ENCODE results near the gene ASB6.
"Not testable (repeated sequence)": the region's sequence is repeated elsewhere in the genome, so short reads cannot be mapped to it uniquely, and the experiment has no call there.

ASB6 gene

DNA sequence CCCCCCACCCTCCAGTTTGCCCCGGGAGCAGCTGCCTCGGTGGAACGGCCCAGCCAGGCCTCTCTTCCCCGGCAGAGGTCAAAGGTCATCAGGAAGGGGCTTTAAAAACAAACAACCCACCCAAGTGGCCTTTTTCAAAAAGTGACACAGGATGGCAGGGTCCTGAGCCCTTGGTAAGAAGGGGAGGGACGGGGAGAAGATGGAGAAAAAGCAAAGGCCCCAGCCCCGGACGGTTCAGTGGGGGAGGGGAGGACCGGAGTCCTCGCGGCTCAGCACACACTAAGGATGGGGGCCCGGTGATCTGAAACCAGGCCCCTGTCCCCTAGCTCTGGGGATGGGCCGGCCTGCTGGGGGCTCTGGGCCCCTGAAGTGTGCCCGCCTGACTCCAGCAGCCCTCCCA lies 24.6 kb upstream of the ASB6 start:
- no peak for DNase-seq

DNA sequence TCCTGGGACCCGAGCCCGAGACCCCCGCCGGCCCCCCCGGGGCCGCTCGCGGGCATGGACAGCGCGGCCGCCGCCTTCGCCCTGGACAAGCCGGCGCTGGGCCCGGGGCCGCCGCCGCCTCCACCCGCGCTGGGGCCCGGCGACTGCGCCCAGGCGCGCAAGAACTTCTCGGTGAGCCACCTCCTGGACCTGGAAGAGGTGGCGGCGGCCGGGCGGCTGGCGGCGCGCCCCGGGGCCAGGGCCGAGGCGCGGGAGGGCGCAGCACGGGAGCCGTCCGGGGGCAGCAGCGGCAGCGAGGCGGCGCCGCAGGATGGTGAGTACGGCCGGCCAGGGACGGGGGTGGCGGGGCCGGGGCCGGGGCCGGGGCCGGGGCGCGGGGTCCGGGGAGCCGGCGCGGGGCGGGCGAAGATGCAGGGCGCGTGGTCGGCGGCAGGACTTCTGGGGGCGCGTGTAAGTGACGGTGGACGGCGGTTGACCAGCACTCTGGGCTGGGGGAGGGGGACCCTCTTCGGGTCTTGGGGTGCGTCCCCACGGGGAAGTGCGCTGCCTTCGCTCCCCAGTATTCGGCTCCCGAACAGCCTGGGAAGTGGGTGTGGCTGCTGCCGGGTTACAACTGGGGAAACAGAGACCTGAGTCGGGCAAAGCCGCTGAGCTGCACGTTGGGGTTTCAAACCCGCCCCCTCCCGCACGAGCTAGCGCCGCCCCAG lies 24.0 kb upstream of the ASB6 start:
- no peak for DNase-seq

DNA sequence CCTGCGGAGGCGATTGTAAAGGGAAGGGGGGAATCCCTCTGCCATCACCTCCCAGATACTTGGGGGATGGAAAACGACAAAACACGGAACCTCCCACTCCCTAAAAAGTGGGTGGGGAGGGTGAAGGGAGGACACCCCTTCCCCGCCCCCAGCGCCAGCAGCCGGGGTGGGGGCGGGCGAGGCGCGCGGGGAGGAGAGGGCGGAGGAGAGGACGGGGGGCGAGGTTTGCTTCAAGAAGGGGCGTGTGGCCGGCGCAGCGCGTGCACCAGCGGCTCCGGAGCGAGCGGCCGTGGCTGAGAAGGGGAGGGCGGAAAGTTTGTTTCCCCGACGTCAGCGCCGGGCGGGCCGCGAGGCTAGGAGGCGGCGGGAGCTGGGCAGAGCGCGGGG lies 23.4 kb upstream of the ASB6 start, which contains the start of gene PRRX2:
TSS of gene PRRX2 (plus strand) at position 259 of the 387 bp plus-strand sequence. CDS start 221 bp downstream, outside the sequence.
- DNase-seq, result peak in 1 of 2 donors; percentile 15

DNA sequence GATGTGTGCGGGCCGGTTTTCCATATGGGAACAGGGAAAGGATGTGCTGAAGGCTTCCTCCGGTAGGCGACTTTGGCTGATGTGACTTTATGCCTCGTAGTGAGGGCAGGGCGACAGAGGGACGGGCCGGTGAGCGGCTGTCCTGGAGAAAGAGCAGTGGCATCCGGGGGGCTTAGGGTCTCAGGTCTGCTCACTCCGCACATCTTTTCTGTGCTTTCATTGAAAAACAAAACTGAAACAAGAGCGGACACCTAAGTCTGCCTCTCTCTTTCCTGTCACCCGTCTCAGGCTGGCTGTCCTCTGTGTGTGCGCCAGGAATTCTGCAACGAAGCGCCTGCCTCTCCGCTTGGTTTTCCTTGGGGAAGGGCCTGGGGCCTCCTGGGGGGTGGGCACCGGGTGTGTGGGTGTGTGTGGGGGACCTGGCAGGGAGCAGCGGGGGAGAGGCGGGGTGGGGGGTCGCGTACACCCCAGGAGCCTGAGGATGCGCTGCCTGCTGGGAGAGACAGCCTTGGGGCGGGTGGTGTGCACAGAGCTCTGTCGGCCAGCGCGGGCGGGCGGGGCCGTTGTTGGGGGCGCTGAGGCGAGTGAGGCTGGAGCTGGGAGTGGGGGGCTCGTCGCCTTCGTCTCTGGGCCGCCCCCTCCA lies 22.9 kb upstream of the ASB6 start:
- no peak for DNase-seq

DNA sequence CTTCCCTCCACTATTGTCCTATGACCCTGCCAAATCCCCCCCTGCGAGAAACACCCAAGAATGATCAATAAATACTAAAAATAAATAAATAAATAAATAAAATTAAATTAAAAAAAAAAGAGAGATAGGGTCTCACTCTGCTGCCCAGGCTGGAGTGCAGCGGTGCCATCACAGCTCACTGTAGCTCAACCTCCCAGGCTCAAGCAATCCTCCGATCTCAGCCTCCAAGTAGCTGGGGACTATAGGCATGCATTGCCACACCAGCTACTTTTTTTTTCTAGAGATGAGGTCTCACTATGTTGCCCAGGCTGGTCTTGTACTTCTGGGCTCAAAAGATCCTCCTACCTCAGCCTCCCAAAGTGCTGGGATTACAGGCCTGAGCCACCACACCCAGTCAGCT lies 20.3 kb upstream of the ASB6 start:
- DNase-seq, result not testable (repeated sequence)

DNA sequence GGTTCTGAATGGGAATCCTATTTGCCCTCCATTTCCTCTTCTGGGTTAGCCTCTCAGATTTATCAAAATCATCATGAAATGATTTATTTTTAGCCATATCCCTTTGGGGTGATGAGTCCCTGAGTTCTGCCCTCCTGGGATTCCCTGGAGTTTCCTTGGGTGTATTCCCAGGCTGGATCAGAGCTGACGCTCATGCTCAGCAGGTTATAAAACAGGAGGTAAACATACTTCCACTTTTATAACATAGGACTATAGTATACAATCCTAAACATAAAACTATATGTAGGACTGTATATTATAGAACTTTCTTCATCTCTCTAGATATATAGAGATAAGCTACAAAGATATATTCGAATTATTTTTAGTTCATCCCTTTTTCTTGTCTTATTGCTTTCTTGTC lies 19.1 kb upstream of the ASB6 start:
- no peak for DNase-seq

DNA sequence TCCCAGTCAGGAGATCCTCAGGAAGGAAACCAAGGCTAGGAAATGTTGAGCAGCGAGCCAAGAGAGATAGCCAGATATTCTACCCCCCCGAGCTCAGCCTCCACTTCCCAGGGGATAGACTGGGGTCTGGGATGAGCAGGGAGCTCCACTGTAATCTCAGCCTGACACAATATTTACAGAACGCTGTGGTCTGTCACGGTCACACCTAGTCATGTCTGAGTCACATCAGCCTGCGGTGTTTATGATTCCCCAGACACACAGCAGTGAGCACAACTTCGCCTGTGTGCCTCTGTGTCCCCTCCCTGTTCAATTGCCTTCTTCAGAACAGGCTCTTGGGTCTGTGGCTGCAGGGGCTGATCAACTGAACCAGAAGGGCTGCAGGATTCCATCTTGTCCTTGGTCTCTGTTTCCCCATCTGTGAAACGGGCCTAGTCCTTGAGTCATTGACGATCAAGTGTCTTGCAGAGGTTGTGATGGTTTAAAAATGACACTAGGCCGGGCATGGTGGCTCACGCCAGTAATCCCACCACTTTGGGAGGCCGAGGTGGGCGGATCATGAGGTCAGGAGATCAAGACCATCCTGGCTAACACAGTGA lies 14.9 kb upstream of the ASB6 start:
- DNase-seq, result no peak

DNA sequence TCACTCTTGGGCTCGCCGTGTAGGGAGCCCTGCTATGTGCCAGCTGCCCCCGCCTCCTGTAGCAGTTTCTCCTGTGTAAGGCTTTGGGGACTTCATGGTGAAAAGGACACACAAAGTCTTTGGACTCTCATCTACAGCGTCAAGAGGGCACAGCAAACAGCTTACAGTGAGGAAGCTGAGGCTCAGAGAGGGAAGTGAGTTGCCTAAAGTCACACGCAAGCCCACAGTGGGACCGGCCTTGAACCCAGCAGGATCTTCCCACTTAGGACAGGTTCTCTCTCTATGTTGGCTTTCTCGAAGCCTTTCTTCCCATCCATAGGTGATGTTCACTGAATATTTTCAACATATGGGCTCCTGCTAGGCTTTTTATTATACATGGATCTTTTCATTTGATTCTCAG lies 13.7 kb upstream of the ASB6 start:
- no peak for DNase-seq

DNA sequence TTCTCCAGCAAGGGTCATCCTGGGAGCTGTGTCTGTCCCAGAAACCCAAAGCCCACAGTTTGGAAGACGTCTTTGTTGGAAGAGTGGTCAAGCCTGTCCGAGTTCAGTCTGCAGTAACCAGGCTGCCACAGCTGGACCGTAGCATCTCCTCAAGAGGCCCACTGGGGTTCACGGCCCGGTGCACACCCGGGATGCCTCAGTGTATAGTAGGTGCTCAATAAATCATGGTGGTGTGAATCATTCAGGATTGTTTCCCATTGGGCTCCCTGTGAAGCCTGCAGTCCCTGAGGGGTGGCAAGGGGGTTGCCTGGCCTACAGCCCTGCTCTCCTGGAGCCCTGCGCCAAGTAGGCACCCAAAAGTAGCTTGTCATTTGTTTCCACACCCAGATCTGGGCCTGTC lies 13.2 kb upstream of the ASB6 start:
- DNase-seq, result no peak

DNA sequence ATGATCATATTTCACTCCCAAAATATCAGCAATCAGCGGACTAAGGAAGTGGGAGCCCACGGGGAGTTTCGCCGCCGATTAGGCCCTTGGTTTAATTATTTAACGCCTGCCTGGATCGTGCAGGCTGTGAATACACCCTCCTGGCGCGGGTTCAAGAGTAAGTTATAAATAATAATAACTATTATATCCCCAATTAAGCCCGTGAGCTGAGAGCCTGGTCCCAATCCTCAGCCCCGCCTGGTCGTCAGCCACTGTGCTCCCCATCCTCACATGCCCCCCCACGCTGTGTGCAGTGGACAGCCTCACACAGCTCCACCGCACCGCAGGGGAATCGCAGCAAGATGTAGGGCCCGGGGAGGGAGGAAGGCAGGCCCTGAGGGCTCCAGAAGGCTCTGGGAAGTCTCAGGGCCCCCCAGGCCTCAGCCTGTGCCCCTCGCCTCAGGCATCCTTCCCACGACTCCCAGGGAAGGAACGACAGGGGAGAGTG lies 12.6 kb upstream of the ASB6 start:
- DNase-seq, result no peak

DNA sequence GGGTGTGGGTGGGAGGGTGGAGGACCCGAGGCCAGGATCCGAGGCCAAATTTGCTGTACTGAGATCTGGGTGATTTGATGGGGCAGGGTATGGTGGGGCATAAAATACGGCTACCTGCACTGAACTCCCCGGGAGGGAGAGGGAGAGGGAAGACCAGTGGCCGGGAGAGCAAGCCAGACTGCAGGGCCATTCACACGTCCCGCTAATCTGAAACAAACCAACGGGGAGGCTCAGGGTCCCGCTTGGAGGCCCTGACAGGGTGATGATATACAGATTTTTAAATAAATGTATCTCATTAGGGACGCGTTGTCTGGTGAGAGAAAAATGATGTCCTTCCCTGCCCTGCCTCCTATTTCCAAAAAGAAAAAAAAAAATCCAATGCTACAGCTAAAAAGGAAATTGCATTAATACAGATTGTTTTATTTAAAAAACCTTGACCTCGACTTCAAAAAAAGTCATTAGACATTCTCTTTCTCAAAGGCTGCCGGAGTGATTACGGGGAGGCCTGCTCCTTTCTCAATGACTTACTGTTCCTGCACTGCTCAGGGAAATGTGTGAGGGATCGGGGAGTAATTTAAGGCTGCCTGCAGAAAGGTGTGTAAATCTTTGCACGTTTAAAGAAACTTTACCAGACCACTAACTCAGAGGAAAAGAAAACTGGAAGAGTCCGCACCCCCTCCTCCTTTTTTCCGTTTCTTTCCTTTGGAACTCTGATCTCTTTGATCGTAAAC lies 12.0 kb upstream of the ASB6 start:
- no peak for DNase-seq

DNA sequence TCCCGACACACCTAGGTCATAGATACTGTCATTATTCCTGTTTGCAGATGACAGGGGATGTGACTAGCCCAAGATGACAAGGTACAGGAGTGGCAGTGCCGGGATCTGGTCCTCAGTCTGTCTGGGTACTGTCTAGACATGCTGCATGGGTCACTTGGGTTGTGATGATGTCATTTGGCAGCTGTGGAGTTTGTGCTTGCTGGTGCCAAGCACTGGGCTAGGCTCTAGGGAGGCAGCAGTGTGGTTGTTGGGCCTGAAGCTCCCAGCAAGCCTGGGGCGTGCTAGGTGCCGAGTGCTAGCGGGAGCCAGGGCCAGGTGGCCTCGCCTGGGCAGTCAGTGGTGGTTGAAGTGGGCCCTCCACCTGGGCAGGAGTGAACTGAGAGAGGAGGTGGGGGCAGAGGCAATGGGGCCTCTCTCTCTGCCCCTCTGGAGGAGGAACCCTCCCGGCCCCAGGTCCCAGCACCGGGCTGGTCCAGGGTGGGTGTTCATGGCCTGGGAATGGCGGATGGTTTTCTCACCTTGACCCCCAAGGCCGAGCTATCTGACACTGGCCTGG lies 8.8 kb upstream of the ASB6 start:
- no peak for DNase-seq

DNA sequence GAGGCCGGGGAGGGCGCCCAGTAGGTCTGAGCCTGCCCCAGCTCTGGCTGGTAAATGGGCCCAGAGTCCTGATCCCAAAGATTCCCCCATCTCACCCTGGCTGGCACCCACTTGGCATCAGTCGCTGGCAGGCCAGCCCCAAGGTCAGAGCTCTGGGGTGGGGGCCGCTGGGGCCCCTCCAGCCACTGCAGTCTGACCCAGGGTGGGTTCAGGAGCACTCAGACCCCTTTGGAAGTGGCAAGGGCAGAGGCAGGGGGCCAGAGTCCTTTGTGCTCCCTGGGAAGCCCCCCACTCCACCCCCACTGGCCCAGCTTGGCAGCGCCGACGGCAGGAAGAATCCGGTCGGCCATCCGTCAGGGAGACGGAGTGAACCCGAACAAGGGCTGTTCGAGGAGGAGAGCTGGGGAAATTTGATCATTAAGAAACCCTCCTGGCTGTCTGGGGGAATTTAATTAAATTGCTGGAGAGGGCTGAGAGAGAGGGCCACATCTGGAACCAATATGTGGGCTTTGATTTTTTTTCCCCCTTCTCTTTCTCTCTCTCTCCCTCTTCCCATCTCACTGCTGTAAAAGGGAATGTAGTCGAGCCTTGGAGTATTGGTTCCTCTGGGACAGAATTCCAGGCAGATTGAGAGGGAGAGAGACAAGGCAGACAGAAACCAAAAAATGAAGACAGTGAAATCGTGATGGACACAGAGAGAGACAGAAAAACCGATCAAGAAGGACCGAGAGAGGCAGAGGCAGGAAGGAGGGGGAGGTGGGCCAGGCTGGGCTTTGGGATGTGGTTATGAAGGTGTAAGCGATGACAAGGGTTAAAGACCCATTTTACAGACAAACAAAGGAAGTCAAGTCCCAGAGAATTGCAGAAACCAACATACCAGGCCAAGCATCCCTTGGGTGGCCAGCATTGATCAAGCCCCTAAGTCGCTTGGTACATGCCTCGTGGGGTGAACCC lies 8.1 kb upstream of the ASB6 start:
- DNase-seq, result no peak

DNA sequence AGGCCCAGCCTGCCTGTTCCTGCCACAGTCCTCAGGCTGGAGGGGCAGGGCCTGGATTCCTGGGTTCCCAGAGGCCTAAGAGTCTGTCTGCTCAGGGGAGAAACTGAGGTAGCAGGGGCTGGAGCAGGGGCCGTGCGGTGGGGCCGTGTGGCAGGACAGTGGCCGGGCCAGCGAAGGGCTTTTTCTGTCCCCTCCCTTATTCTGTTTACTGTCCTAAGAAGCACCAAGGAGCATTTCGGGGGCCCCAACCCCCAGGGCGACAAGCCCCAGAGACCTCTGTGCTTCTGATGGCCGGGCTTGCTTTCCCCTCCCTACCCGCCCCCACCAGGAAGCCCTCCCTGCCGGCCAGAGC lies 6.8 kb upstream of the ASB6 start:
- DNase-seq, result no peak

DNA sequence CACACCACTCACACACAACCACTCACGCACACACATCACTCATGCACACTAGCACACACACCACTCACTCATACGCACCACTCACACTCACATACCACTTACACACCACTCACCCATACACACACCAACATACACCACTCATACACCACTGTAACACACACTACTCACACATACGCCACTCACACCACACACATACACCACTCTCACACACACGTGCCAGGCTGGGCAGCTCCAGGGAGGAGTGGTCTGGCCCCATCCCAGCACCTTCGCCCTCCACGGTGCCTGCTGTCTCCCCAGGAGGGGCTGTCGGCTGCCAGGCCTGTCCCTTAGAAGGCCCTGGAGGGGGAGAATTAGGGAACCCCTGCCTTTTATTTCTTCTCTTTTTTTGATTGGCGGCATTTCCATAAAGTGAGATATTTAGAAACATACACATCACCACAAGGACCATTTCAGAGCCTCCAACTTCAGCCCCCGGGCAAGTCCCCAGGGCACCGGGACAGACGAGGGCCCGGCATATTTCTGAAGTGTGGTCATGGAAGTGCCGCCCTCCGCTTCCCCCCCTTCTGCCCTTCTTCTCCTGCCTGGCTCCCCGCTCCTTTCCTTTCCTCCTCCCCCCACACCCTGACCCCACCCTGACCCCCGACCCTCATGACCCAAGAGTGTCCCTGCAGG lies 6.3 kb upstream of the ASB6 start:
- DNase-seq, result no peak

DNA sequence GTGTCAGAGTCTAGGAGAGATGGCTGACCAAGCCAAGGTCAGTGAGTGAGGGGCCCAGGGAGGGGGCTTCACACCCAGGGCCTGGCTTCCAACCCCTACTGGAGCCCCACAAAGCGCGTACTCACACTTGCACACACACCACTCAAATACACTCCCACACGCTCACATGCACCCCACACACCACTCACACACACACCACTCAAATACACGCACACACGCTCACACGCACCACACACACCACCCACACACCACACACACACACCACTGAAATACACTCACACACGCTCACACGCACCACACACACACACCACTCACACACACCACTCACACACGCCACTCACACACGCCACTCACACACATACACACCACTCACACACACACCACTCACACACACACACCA lies 5.7 kb upstream of the ASB6 start:
- no peak for DNase-seq

DNA sequence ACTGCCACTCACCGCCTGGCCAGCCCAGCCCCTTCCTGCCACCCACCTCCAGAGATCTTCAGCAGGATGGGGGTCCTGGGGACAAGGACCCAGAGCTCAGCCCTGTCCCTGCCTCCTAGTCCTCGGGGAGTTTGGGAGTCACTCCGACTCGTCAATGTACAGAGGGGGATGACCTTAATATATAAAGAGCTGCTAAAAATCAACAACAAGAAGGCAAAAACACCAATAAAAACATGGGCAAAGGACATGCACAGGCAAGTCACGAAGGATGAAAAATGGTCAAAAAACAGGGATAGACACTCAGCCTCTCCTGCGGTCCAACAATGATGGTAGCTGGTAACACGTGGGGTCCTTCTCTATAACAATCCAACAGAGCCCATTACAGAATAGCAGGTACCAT lies 4.7 kb upstream of the ASB6 start:
- no peak for DNase-seq

DNA sequence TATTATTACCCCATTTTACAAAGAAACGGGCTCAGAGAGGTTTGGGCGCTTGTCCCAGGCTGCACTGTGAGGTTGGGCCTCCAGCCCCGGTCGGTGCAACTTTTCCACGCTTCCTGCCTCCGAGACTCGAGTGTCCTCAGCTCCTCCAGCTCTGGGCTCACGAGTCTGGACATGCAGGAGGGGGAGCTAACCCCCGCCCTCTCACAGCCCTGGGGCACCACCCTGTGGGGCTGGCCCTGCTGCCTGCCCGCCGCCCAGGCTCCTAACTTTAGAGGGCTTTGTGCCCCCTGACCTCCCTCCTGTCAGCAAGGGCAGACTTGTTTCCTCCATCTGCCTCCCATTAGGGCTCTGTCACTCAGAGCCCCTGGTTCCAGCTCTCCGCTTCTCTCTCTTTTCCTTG lies 4.3 kb upstream of the ASB6 start:
- no peak for DNase-seq

DNA sequence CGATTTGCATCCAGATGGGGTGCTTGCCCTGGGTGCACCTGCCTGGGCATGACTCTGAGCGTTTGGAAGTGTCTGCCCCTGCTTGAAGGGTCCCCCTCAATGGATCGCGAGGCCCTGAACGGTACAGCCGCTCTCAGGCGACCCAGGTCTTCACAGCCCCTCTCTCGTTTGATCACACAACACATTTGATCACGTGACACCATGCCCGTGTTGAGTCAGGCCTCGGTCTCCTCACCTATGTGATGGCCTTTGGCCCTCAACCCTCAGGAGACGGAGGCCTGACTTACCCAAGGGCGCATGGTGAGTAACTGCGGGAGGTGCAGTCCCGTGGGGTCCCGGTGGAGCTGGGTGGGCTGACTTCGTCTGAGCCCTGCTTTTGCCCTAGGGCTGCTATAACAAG lies 3.0 kb upstream of the ASB6 start:
- no peak for DNase-seq

DNA sequence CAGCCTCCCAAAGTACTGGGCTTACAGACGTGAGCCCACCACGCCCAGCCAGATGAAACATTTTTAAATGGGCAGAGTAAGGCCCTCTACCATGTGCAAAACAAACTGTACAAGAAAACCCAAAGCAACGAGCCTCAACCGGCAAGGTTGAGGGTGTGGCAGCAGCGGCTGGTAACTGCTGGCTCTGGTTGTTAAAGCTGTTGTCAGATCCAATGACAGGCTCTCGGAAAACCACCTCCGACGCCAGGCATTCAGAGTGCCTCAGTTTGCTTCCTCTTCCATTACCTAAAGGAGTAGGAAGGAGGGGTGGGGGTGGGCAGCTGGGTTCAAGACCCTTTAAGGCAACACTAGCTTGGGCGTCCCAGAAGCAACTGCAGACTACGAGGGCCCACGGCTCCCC lies 2.4 kb upstream of the ASB6 start:
- DNase-seq, result no peak

DNA sequence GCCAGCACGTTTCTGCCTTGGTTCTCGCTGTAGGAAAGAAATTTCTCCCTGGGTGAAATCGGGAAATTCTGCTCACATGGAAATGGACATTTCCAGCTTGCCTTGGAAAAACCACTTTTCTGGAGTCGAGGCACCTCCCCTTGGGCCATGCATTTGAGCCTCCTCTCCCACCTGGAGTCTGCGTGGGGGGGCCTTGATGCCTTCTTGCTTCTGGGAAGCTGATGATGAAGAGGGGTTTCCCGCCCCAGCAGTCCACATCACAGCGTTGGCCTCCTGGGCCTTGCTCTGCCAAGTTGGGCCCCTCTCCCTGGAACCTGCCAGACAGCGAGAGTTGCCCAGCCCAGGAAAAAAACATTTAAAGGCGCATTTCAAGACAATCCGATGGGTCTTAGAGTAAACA lies 1.8 kb upstream of the ASB6 start:
- no peak for DNase-seq

All from stimulated activated CD4-positive, alpha-beta T cell treated with anti-CD3 and anti-CD28 coated beads, Interleukin-2, amount 100 ng/mL, for 48 hours (primary cell).